Stomach (tissue), 4 donors: Measurements from ENCODE around the gene GPN2.

ENCODE experiments used
- CTCF ChIP-seq, 7 experiments: fragments of 450-650 bp in 4 of 7; fragments of 200-600 bp in 3 of 7; sonication (generic) in 3 of 7; IDR thresholded peaks; one replicate each; pipeline ENCODE4 v1.5.1; 2016 to 2019; ENCODE audit warnings: antibody characterized with exemption in 7 of 7, control low read depth in 2 of 7, mild to moderate bottlenecking in 1 of 7
- EP300 ChIP-seq: sonication (generic); formaldehyde crosslinking; IDR thresholded peaks from one replicate; pipeline ENCODE4 v1.6.1; 2017; ENCODE audit warnings: antibody characterized with exemption
- POLR2A ChIP-seq, 4 donors: fragments of 450-650 bp; IDR thresholded peaks; one replicate each; pipeline ENCODE4 v1.6.1; 2016; ENCODE audit warnings: antibody characterized with exemption in 4 of 4, control low read depth in 2 of 4, mild to moderate bottlenecking in 1 of 4, moderate library complexity in 1 of 4

DNA sequence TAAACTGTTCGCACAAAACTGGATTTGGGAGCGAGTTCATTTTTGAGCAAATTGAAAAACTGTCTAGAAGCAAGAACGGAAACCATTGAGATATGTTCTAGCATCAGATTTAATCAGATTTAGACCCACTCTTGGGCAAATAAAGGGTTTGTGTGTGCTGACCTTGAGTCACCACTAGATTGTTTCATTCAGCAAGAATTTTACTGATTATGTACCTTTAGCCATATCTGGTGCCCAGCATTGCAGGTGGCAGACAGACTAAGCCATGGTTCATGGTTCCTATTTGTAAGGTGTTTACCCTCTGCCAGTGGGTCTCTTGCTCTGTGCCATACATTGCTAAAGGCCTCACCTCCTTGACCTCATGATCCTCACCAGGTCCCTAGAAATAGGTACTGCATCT lies 32.8 kb upstream of the GPN2 start:
- TF ChIP-seq CTCF (IDR thresholded peaks at IDR 0.05) (no peak), POLR2A (IDR thresholded peaks at IDR 0.05) (no peak), EP300 (no peak)
